HEK293T (cell line): ENCODE results near the gene NFKBIB.

Experiments used
- ARNT ChIP-seq: fragments of 450-650 bp; IDR thresholded peaks from 2 replicates; pipeline ENCODE4 v1.6.1; 2017; ENCODE audit warnings: mild to moderate bottlenecking
- CTBP1 ChIP-seq: fragments of 450-650 bp; IDR thresholded peaks from 2 replicates; pipeline ENCODE4 v1.6.1; 2016; ENCODE audit warnings: borderline replicate concordance
- LEF1 ChIP-seq: fragments of 450-650 bp; IDR thresholded peaks from 2 replicates; pipeline ENCODE4 v1.6.1; 2017; ENCODE audit warnings: mild to moderate bottlenecking, borderline replicate concordance
- SUZ12 ChIP-seq: fragments of 450-650 bp; IDR thresholded peaks from 2 replicates; pipeline ENCODE4 v1.6.1; 2016; ENCODE audit warnings: mild to moderate bottlenecking

- TF ChIP-seq CTBP1 (no peak), LEF1 (no peak), SUZ12 (no peak), ARNT (no peak)
These were observed 51.4 kb downstream of the NFKBIB start for GRCh38 chr19:38951187-38951586.
